ENCODE results near the gene L1CAM. TPM values are rescaled to one million over a fixed set of nuclear protein-coding genes. Genes with fewer than 3 reads are reported as not detected.

Gene L1CAM, protein sequence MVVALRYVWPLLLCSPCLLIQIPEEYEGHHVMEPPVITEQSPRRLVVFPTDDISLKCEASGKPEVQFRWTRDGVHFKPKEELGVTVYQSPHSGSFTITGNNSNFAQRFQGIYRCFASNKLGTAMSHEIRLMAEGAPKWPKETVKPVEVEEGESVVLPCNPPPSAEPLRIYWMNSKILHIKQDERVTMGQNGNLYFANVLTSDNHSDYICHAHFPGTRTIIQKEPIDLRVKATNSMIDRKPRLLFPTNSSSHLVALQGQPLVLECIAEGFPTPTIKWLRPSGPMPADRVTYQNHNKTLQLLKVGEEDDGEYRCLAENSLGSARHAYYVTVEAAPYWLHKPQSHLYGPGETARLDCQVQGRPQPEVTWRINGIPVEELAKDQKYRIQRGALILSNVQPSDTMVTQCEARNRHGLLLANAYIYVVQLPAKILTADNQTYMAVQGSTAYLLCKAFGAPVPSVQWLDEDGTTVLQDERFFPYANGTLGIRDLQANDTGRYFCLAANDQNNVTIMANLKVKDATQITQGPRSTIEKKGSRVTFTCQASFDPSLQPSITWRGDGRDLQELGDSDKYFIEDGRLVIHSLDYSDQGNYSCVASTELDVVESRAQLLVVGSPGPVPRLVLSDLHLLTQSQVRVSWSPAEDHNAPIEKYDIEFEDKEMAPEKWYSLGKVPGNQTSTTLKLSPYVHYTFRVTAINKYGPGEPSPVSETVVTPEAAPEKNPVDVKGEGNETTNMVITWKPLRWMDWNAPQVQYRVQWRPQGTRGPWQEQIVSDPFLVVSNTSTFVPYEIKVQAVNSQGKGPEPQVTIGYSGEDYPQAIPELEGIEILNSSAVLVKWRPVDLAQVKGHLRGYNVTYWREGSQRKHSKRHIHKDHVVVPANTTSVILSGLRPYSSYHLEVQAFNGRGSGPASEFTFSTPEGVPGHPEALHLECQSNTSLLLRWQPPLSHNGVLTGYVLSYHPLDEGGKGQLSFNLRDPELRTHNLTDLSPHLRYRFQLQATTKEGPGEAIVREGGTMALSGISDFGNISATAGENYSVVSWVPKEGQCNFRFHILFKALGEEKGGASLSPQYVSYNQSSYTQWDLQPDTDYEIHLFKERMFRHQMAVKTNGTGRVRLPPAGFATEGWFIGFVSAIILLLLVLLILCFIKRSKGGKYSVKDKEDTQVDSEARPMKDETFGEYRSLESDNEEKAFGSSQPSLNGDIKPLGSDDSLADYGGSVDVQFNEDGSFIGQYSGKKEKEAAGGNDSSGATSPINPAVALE
- total RNA-seq (10 to 100 TPM in 1 of 9 donors, 1 to 10 TPM in 7, under 1 TPM in 1; 0.99 to 11.0 (median 3.1) TPM), polyA plus RNA-seq (1 to 10 TPM; 1.3 to 1.8 TPM)
- long read RNA-seq, donor 1, result 0 reads
- long read RNA-seq, donor 2, result 0 reads
- long read RNA-seq, donor 3, partial matches to known transcripts, result 1 of 1 reads
- long read RNA-seq, donor 3, other reads (novel, unspliced or antisense), result 0 of 1 reads

DNA sequence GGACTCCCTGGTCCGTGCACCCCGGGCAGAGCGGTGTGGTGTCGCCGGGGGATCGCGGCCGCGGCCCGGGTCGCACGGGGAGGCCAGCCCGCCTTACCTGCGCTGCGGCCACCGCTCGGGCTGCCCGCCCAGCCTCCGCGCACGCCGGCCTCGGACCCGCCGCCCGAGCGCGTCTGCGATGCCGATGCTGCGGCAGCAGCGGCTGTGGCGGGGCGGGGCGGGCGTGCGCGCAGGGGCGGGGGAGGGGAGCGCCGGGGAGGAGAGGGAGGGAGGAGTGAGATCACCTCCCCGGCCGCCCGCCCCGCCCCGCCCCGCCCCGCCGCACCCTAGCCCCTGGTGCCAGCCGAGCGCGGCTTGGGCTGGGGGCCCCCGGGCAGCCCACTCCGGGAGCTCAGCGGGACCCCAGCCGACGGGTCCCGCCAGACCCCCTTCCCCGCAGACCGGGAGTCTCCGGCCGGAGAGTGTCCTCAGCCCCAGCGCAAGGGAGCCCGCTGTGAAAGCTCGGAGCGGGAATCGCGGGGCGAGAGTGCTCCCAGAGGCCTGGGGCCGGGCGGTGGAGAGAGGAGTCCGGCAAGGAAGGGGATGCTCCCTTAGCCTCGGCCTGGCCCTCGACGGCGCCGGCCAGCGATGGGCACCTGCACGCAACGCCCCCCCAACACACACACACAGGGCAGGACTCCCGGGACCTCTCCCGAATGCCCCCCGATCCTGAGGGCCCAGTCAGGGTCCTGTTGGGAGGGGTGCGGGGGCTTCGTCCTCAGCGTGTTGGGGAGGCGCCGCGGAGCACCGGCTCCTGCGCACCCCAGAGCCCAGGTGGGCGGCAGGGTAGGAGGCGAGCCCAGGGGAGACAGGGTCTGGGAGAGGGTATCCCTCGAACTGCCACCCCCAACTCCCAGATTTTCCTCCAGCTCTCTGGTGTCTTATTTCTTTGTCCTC, at the start of gene L1CAM:
TSS of gene L1CAM (minus strand) at position 206 of the 936 bp plus-strand sequence. CDS start 10,337 bp downstream, outside the sequence.
- TF ChIP-seq POLR2A (IDR thresholded peaks at IDR 0.05), result no peak
- TF ChIP-seq, protein P1, sequence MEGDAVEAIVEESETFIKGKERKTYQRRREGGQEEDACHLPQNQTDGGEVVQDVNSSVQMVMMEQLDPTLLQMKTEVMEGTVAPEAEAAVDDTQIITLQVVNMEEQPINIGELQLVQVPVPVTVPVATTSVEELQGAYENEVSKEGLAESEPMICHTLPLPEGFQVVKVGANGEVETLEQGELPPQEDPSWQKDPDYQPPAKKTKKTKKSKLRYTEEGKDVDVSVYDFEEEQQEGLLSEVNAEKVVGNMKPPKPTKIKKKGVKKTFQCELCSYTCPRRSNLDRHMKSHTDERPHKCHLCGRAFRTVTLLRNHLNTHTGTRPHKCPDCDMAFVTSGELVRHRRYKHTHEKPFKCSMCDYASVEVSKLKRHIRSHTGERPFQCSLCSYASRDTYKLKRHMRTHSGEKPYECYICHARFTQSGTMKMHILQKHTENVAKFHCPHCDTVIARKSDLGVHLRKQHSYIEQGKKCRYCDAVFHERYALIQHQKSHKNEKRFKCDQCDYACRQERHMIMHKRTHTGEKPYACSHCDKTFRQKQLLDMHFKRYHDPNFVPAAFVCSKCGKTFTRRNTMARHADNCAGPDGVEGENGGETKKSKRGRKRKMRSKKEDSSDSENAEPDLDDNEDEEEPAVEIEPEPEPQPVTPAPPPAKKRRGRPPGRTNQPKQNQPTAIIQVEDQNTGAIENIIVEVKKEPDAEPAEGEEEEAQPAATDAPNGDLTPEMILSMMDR (IDR thresholded peaks at IDR 0.05), result no peak
- ATAC-seq (no peak), DNase-seq (peak in 2 of 5 donors; percentile 15 to 21)
- 1 to 33% (median 14%) methylated on average over 13 to 81 of the region's 94 CpGs for WGBS, 4 donors
- Histone ChIP-seq H3K27me3 (peaks cover 0 to 94% (median 23%) of the 10 kb centered on the region in 9 donors), H3K9me3 (no peaks in the 10 kb centered on the region), H3K4me3 (peak within 1 kb of the TSS in 7 of 12 donors; percentile 15 to 38 (median 21)), H3K4me1 (peaks cover 0 to 20% (median 0%) of the 10 kb centered on the region in 12 donors), H3K36me3 (no peaks in the 10 kb centered on the region), H3K27ac (no peak within 1 kb of the TSS)
- intact Hi-C loops (cut with DNase I), result loop anchor here in 1 of 10 donors (5.0 kb wide), 1 partner anchor 59 kb away; no protein-coding TSS in a partner anchor

DNA sequence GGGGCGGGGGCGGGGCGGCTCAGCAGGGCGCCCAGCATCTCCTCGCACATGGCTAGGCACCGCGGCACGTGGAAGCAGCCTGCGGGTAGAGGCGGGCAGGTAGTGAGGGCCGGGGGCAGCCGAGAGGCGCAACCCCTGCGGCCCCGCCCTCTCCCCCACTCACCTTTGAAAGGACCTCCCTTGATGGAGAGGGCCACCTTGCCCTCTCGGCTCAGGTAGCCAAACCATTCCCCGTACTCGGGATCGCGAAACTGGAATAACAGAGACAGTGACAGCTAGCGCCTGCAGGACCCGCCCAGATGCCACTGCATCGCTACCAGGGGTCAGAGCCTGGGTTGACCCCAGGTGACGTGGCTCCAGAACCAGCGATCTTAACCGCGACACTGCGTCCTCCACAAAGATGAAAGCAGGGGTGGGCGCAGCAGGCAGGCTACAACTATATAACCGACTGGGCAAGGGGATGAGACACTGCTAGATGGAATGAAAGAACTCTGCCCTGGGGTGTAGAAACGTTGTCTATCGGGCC, 49.4 kb upstream of the L1CAM start:
- TF ChIP-seq, protein P1 (IDR thresholded peaks at IDR 0.05), result no peak
- TF ChIP-seq POLR2A (IDR thresholded peaks at IDR 0.05), result no peak
- H3K27me3 ChIP-seq, result peaks cover 0 to 6% (median 0%) of the 10 kb centered on the region in 9 donors
- intact Hi-C loops (cut with DNase I), result no loop called here
- peak overlapping the region in 7 of 12 donors; percentile 29 to 77 (median 54) for H3K27ac ChIP-seq
- WGBS, 4 donors, result 14 to 58% (median 35%) methylated on average over 16 to 32 of the region's 32 CpGs
- peak in 1 of 4 donors; percentile 1 for ATAC-seq
- no peak for DNase-seq
- peak overlapping the region in 11 of 12 donors; percentile 23 to 97 (median 72) for H3K4me3 ChIP-seq
- H3K9me3 ChIP-seq, result no peaks in the 10 kb centered on the region
- peaks cover 0 to 30% (median 16%) of the 10 kb centered on the region in 9 donors for H3K36me3 ChIP-seq
- peaks cover 0 to 23% (median 5%) of the 10 kb centered on the region in 12 donors for H3K4me1 ChIP-seq
